ENCODE data around the gene UBE2K.

- no peak for TF ChIP-seq THAP9 (CRISPR knock-in tag; IDR thresholded peaks at IDR 0.05; ENCODE audit: borderline replicate concordance)
- TF ChIP-seq ZNF446 (CRISPR knock-in tag; IDR thresholded peaks at IDR 0.05), result no peak
Observed at GRCh38 chr4:39712819-39713607, 15.1 kb downstream of the UBE2K start.

Measured in HepG2 (cell line).